ENCODE results near the gene SPAAR.

- TF ChIP-seq ZFP3 (CRISPR knock-in tag; IDR thresholded peaks at IDR 0.05): no peak
- no peak for TF ChIP-seq ZFP30 (CRISPR knock-in tag; IDR thresholded peaks at IDR 0.05)
- no peak for TF ChIP-seq SNAI2 (CRISPR knock-in tag; IDR thresholded peaks at IDR 0.05)
Observed at GRCh38 chr9:35948901-35949318, 39.6 kb downstream of the SPAAR start.
